GM23338 (cell line): ENCODE measurements around the gene RAB33A.

Experiments
- CTCF ChIP-seq, 2 experiments: fragments of 200-600 bp in 1 of 2; sonication (generic) in 1 of 2; conservative IDR thresholded peaks; 2 replicates each; pipeline versions ENCODE4 v1.5.1 to v1.6.1; 2016 to 2017; ENCODE audit warnings: antibody characterized with exemption in 2 of 2, low read depth in 2 of 2, mild to moderate bottlenecking in 2 of 2, moderate library complexity in 1 of 2
- NANOG ChIP-seq: IDR thresholded peaks from 2 replicates; pipeline ENCODE4 v1.6.1; 2016; ENCODE audit warnings: antibody characterized with exemption, borderline replicate concordance

GRCh38 chrX:130190801-130191200, 19.0 kb downstream of the RAB33A start:
- TF ChIP-seq CTCF (conservative IDR thresholded peaks at IDR 0.05; ENCODE audit: low read depth in 2 of 2): no peak
- no peak for TF ChIP-seq NANOG
